Cardiac fibroblast (primary cell): ENCODE results near the gene ACKR3.

Experiments used
- DNase-seq, 2 donors: peaks; one replicate each; pipeline versions ENCODE4 v3.0.0 to v3.0.0-alpha.2; 2010; ENCODE audit warnings: low read depth in 2 of 2
- H3K4me3 ChIP-seq, 2 donors: replicated peaks in 1 of 2; 1 replicate in 1 of 2; 2 replicates in 1 of 2; pipeline ENCODE4 v1.5.1; 2011; ENCODE audit warnings: low read depth in 2 of 2, low read length in 2 of 2, mild to moderate bottlenecking in 2 of 2, moderate library complexity in 1 of 2
- CTCF ChIP-seq: IDR thresholded peaks from one replicate; pipeline ENCODE4 v1.5.1; 2011; ENCODE audit warnings: low read depth, mild to moderate bottlenecking, low read length, inconsistent platforms

ACKR3 gene

GRCh38 chr2:236541008-236541562 lies 28.5 kb upstream of the ACKR3 start:
- no peak for TF ChIP-seq CTCF
- DNase-seq: peak in 1 of 2 donors; percentile 5
- no peak overlapping the region for H3K4me3 ChIP-seq

- no peak overlapping the region for H3K4me3 ChIP-seq
- no peak for DNase-seq
Measured at GRCh38 chr2:236544362-236544761, 25.3 kb upstream of the ACKR3 start.

GRCh38 chr2:236545248-236545658 lies 24.4 kb upstream of the ACKR3 start:
- TF ChIP-seq CTCF: no peak
- H3K4me3 ChIP-seq: no peak overlapping the region
- no peak for DNase-seq

More at GRCh38 chr2:236544362-236544761, 25.3 kb upstream of the ACKR3 start:
- TF ChIP-seq CTCF: no peak

GRCh38 chr2:236545814-236546480 lies 23.7 kb upstream of the ACKR3 start:
- no peak for DNase-seq
- no peak for TF ChIP-seq CTCF
- no peak overlapping the region for H3K4me3 ChIP-seq

- DNase-seq: no peak
- H3K4me3 ChIP-seq: no peak overlapping the region
- no peak for TF ChIP-seq CTCF
Measured at GRCh38 chr2:236546561-236547002, 23.0 kb upstream of the ACKR3 start.

- no peak overlapping the region for H3K4me3 ChIP-seq
- no peak for DNase-seq
- no peak for TF ChIP-seq CTCF
Measured at GRCh38 chr2:236547725-236548124, 21.9 kb upstream of the ACKR3 start.
